ENCODE data around the gene SLC12A7. TPM values are rescaled to one million over a fixed set of nuclear protein-coding genes. Genes with fewer than 3 reads are reported as not detected.

Gene SLC12A7
- total and polyA plus RNA-seq, 9 donors = 5.9 to 33.9 (median 23.0) TPM

- H3K36me3 ChIP-seq = no peaks in the 10 kb centered on the region
- H3K4me3 ChIP-seq = no peak overlapping the region
- no peak for DNase-seq
- H3K4me1 ChIP-seq (ENCODE audit: insufficient read depth) = no peaks in the 10 kb centered on the region
- intact Hi-C loops (cut with DNase I) = no loop called here
- TF ChIP-seq EP300 (IDR thresholded peaks at IDR 0.05) (no peak), POLR2A (IDR thresholded peaks at IDR 0.05) (no peak), CTCF (IDR thresholded peaks at IDR 0.05) (no peak)
- WGBS, 3 donors = 52 to 69% (median 59%) methylated on average over 8 to 10 of the region's 10 CpGs
- H3K9me3 ChIP-seq = no peaks in the 10 kb centered on the region
- H3K27me3 ChIP-seq = peaks cover 4% of the 10 kb centered on the region
- no peak overlapping the region for H3K27ac ChIP-seq
Measured at GRCh38 chr5:1151316-1151715, 39.5 kb upstream of the SLC12A7 start.

DNA sequence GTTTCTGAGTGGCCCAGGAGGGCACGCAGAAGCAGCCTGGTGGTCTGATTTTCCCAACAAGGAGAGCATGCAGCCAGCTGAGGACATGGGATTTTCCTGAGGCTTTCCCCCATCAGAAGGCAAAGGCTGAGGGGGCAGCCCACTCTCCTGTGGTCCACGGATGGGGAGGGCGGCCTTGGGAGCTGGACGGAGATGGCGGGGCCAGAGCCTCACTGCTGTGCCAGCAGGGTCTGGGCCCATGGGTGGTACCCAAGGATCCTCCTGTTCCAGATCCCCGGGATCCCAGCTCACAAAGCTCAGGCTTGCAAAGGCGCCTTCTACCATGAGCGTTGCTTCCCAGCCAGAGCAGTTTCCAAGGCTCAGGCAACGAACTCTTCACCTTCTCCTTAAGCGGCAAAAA, 39.0 kb upstream of the SLC12A7 start:
- no peaks in the 10 kb centered on the region for H3K36me3 ChIP-seq
- H3K9me3 ChIP-seq = no peaks in the 10 kb centered on the region
- WGBS, 3 donors = 80 to 92% (median 87%) methylated on average over 10 of the region's 10 CpGs
- peaks cover 4% of the 10 kb centered on the region for H3K27me3 ChIP-seq
- no peak for DNase-seq
- H3K4me3 ChIP-seq = no peak overlapping the region
- no peak overlapping the region for H3K27ac ChIP-seq
- no peaks in the 10 kb centered on the region for H3K4me1 ChIP-seq (ENCODE audit: insufficient read depth)
- TF ChIP-seq CTCF (IDR thresholded peaks at IDR 0.05) (no peak), POLR2A (IDR thresholded peaks at IDR 0.05) (no peak), EP300 (IDR thresholded peaks at IDR 0.05) (no peak)
- intact Hi-C loops (cut with DNase I) = no loop called here

- intact Hi-C loops (cut with DNase I) = no loop called here
- no peaks in the 10 kb centered on the region for H3K36me3 ChIP-seq
- H3K9me3 ChIP-seq = no peaks in the 10 kb centered on the region
- TF ChIP-seq EP300 (IDR thresholded peaks at IDR 0.05) (no peak), POLR2A (IDR thresholded peaks at IDR 0.05) (no peak), CTCF (IDR thresholded peaks at IDR 0.05) (no peak)
- H3K27me3 ChIP-seq = no peaks in the 10 kb centered on the region
- H3K4me3 ChIP-seq = no peak overlapping the region
- DNase-seq = no peak
- 85 to 89% (median 89%) methylated on average over 20 to 25 of the region's 25 CpGs for WGBS, 3 donors
- no peaks in the 10 kb centered on the region for H3K4me1 ChIP-seq (ENCODE audit: insufficient read depth)
- no peak overlapping the region for H3K27ac ChIP-seq
Measured at GRCh38 chr5:1144638-1145396, 33.0 kb upstream of the SLC12A7 start.

GRCh38 chr5:1144089-1144488, 32.2 kb upstream of the SLC12A7 start:
- TF ChIP-seq CTCF (IDR thresholded peaks at IDR 0.05) = no peak
- no peak for TF ChIP-seq EP300 (IDR thresholded peaks at IDR 0.05)
- TF ChIP-seq POLR2A (IDR thresholded peaks at IDR 0.05) = no peak
- DNase-seq = no peak
- no peak overlapping the region for H3K4me3 ChIP-seq

More at GRCh38 chr5:1144089-1144488, 32.2 kb upstream of the SLC12A7 start:
- Histone ChIP-seq H3K36me3 (no peaks in the 10 kb centered on the region), H3K9me3 (no peaks in the 10 kb centered on the region), H3K27ac (no peak overlapping the region), H3K4me1 (ENCODE audit: insufficient read depth) (no peaks in the 10 kb centered on the region), H3K27me3 (no peaks in the 10 kb centered on the region)
- intact Hi-C loops (cut with DNase I) = no loop called here
- 89 to 95% (median 91%) methylated on average over 19 of the region's 19 CpGs for WGBS, 3 donors

Measured in ovary (tissue), 9 donors.